K562 (cell line): ENCODE results near the gene PRKAG2. TPM values are rescaled to one million over a fixed set of nuclear protein-coding genes. Genes with fewer than 3 reads are reported as not detected.

Source experiments
- AFF4 ChIP-seq: sonication (generic); formaldehyde crosslinking; IDR thresholded peaks from 2 replicates; pipeline ENCODE4 v1.8.0; 2023; ENCODE audit warnings: mild to moderate bottlenecking, missing genetic modification reagents
- CHCHD3 ChIP-seq: fragments of 250-450 bp; sonication (Bioruptor Pico); IDR thresholded peaks from 2 replicates; pipeline ENCODE4 v2.1.2; 2022; ENCODE audit warnings: mild to moderate bottlenecking
- CHD4 ChIP-seq: fragments of 200-600 bp; sonication (generic); IDR thresholded peaks from 3 replicates; pipeline ENCODE4 v1.6.1; 2012; ENCODE audit warnings: low read depth, mild to moderate bottlenecking, mixed read lengths, low read length, inconsistent platforms; ENCODE audit not compliant: insufficient read depth, insufficient replicate concordance, poor library complexity, severe bottlenecking
- DEAF1 ChIP-seq: fragments of 450-650 bp; formaldehyde crosslinking; IDR thresholded peaks from 2 replicates; pipeline ENCODE4 v1.4.0; 2020; ENCODE audit warnings: mild to moderate bottlenecking, moderate library complexity
- EHMT2 ChIP-seq: fragments of 450-650 bp; IDR thresholded peaks from 2 replicates; pipeline ENCODE4 v1.6.1; 2018; ENCODE audit warnings: antibody characterized with exemption
- MAFG ChIP-seq: fragments of 450-650 bp; conservative IDR thresholded peaks from 2 replicates; pipeline ENCODE4 v1.6.1; 2016; ENCODE audit warnings: missing genetic modification characterization, missing compliant biosample characterization
- MTA1 ChIP-seq: fragments of 450-650 bp; IDR thresholded peaks from 2 replicates; pipeline ENCODE4 v1.6.1; 2017; ENCODE audit warnings: borderline replicate concordance
- MTF1 ChIP-seq: fragments of 250-450 bp; sonication (Bioruptor Pico); IDR thresholded peaks from 2 replicates; pipeline ENCODE4 v1.9.0; 2021; ENCODE audit warnings: moderate library complexity, mild to moderate bottlenecking, inconsistent platforms, borderline replicate concordance
- PURB ChIP-seq: sonication (generic); formaldehyde crosslinking; IDR thresholded peaks from 2 replicates; pipeline ENCODE4 v1.9.0; 2021; ENCODE audit warnings: low read depth, mild to moderate bottlenecking, missing genetic modification reagents
- RBM22 ChIP-seq: fragments of 200-400 bp; formaldehyde crosslinking; IDR thresholded peaks from 2 replicates; pipeline ENCODE4 v1.6.1; 2018; ENCODE audit warnings: low read length, low read depth; ENCODE audit not compliant: poor library complexity, severe bottlenecking
- RBM25 ChIP-seq: fragments of 200-400 bp; formaldehyde crosslinking; IDR thresholded peaks from 2 replicates; pipeline ENCODE4 v1.6.1; 2018; ENCODE audit warnings: low read length, low read depth, moderate library complexity; ENCODE audit not compliant: severe bottlenecking
- SIX5 ChIP-seq, 2 experiments: IDR thresholded peaks; 2 replicates each; pipeline ENCODE4 v1.6.1; 2011; ENCODE audit warnings: low read length in 2 of 2, borderline replicate concordance in 1 of 2, low read depth in 1 of 2, mild to moderate bottlenecking in 1 of 2, moderate library complexity in 1 of 2; ENCODE audit not compliant: insufficient read depth in 1 of 2
- ZNF316 ChIP-seq: fragments of 450-650 bp; IDR thresholded peaks from 2 replicates; pipeline ENCODE4 v1.6.1; 2016
- polyA plus RNA-seq, 8 experiments: library from polyadenylated mRNA; depleted of rRNA in 4 of 8; stranded (reverse) in 5 of 8; unstranded in 3 of 8; fragments of >200 nt; fragmentation: Nextera tagmentation in 2 of 8; fragmentation: Illumina TruSeq in 1 of 8; extraction: Ambion mirVana in 2 of 8; extraction: Trizol in 1 of 8; gene quantifications; 2 replicates each; pipeline versions ENCODE4 v1.2.1 to v1.2.3, GENCODE V29; 2011 to 2014; ENCODE audit warnings: inconsistent platforms in 1 of 8, missing spikeins in 1 of 8
- total RNA-seq, 7 experiments: library from RNA; depleted of rRNA in 6 of 7; stranded (reverse); fragments of >200 nt in 6 of 7; fragmentation: Illumina TruSeq in 2 of 7; extraction: Trizol in 2 of 7; gene quantifications; 2 replicates each; pipeline versions ENCODE4 v1.2.1 to v1.2.3, GENCODE V29; 2011 to 2021; ENCODE audit warnings: low replicate concordance in 1 of 7

The PRKAG2 gene
- total and polyA plus RNA-seq, 9 of the 15 experiments (the other 6 are each of a cell fraction or from before 2014, with no cell fraction given) = 0.99 to 5.6 (median 3.3) TPM

GRCh38 chr7:151711435-151711872, 165.5 kb downstream of the PRKAG2 start (continued):
- TF ChIP-seq AFF4 (CRISPR knock-in tag) (no peak), ZNF316 (peak; percentile 66), MAFG (tag) (peak; percentile 63), RBM25 (peak; percentile 87), SIX5 (IDR thresholded peaks at IDR 0.05; ENCODE audit: borderline replicate concordance in 1 of 2, insufficient read depth in 1 of 2, low read depth in 1 of 2, low read length in 2 of 2) (no peak), EHMT2 (no peak), MTF1 (no peak), PURB (no peak), CHD4 (peak; percentile 39), RBM22 (no peak), DEAF1 (no peak), CHCHD3 (CRISPR knock-in tag) (no peak), MTA1 (no peak)
